Right renal cortex interstitium (tissue), 3 donors: ENCODE data around the gene C2CD2. TPM values are rescaled to one million over a fixed set of nuclear protein-coding genes. Genes with fewer than 3 reads are reported as not detected.
A peak's percentile ranks its signal among the peaks of the same experiment; 100 is the strongest.

ENCODE experiments used
- DNase-seq, 3 donors: peaks; one replicate each; pipeline ENCODE4 v3.0.0-alpha.2; 2013; ENCODE audit warnings: low read depth in 3 of 3, low spot score in 2 of 3
- polyA plus RNA-seq, 3 donors: library from polyadenylated mRNA; unstranded; fragments of 120-200 nt; gene quantifications; one replicate each; pipeline ENCODE4 v1.2.1, GENCODE V29; 2013; ENCODE audit not compliant: insufficient read length in 3 of 3

The C2CD2 gene
- polyA plus RNA-seq, 3 donors: 13.4 to 13.9 (median 13.9) TPM

- DNase-seq: no peak
Observed at GRCh38 chr21:41933313-41934079, 20.3 kb downstream of the C2CD2 start.

GRCh38 chr21:41932576-41933312, 21.1 kb downstream of the C2CD2 start:
- DNase-seq: no peak

GRCh38 chr21:41932191-41932575, 21.6 kb downstream of the C2CD2 start:
- DNase-seq: no peak

- DNase-seq: no peak
Observed at GRCh38 chr21:41931041-41931451, 22.8 kb downstream of the C2CD2 start.

GRCh38 chr21:41929248-41929647, 24.6 kb downstream of the C2CD2 start:
- DNase-seq: no peak

GRCh38 chr21:41928621-41929220, 25.1 kb downstream of the C2CD2 start:
- no peak for DNase-seq

GRCh38 chr21:41927727-41928409, 25.9 kb downstream of the C2CD2 start:
- no peak for DNase-seq

- DNase-seq: no peak
Observed at GRCh38 chr21:41926807-41927171, 27.0 kb downstream of the C2CD2 start.

- peak in 1 of 3 donors; percentile 45 for DNase-seq
Observed at GRCh38 chr21:41926117-41926806, 27.6 kb downstream of the C2CD2 start.

- no peak for DNase-seq
Observed at GRCh38 chr21:41925767-41926116, 28.1 kb downstream of the C2CD2 start.

GRCh38 chr21:41924368-41924754, 29.5 kb downstream of the C2CD2 start:
- DNase-seq: no peak

GRCh38 chr21:41923631-41924367, 30.0 kb downstream of the C2CD2 start:
- DNase-seq: no peak

GRCh38 chr21:41923186-41923585, 30.6 kb downstream of the C2CD2 start:
- no peak for DNase-seq

- DNase-seq: no peak
Observed at GRCh38 chr21:41921021-41921420, 32.8 kb downstream of the C2CD2 start.

GRCh38 chr21:41920476-41920875, 33.3 kb downstream of the C2CD2 start:
- no peak for DNase-seq

- DNase-seq: no peak
Observed at GRCh38 chr21:41919666-41920398, 34.0 kb downstream of the C2CD2 start.

GRCh38 chr21:41918561-41919358, 35.1 kb downstream of the C2CD2 start:
- no peak for DNase-seq

GRCh38 chr21:41917531-41917930, 36.3 kb downstream of the C2CD2 start:
- DNase-seq: no peak
